Measurements from ENCODE around the gene RXRG. TPM values are rescaled to one million over a fixed set of nuclear protein-coding genes. Genes with fewer than 3 reads are reported as not detected.

RXRG gene
- total RNA-seq, 1 experiment from 2014 or later: not detected

DNA sequence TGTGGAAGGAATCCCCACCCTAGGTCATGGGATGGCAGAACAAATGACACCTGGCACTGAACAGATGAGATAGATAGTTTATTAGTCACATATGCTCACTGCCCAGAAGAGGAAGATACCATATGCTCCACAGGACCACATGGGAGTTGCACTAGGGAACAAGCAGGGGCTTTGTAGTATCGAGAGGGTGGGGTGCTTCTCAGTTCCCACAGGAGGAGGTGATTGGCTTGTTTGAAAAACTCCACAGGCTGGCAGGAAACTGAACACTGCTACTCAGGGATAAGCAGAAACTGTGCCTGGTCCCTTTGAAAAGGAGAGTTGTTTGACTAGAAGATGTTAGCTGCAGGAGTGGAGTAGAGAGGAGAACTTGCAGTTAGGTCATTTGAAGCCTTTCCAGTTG is 31.9 kb upstream of the RXRG start:
- peaks cover 4% of the 10 kb centered on the region; the same call in 1 of the 2 replicates for H3K9me3 Mint-ChIP-seq
- no peaks in the 10 kb centered on the region for H3K36me3 Mint-ChIP-seq
- ChIA-PET CTCF (no interaction called here), POLR2A (no interaction called here)
- H3K27me3 Mint-ChIP-seq (ENCODE audit: low read depth): no peaks in the 10 kb centered on the region; the same call in none of the 2 replicates
- H3K4me3 Mint-ChIP-seq: no peak overlapping the region
- H3K27ac Mint-ChIP-seq: no peak overlapping the region
- DNase-seq (ENCODE audit: low spot score) (no peak), ATAC-seq (no peak)
- TF ChIP-seq, protein P1, sequence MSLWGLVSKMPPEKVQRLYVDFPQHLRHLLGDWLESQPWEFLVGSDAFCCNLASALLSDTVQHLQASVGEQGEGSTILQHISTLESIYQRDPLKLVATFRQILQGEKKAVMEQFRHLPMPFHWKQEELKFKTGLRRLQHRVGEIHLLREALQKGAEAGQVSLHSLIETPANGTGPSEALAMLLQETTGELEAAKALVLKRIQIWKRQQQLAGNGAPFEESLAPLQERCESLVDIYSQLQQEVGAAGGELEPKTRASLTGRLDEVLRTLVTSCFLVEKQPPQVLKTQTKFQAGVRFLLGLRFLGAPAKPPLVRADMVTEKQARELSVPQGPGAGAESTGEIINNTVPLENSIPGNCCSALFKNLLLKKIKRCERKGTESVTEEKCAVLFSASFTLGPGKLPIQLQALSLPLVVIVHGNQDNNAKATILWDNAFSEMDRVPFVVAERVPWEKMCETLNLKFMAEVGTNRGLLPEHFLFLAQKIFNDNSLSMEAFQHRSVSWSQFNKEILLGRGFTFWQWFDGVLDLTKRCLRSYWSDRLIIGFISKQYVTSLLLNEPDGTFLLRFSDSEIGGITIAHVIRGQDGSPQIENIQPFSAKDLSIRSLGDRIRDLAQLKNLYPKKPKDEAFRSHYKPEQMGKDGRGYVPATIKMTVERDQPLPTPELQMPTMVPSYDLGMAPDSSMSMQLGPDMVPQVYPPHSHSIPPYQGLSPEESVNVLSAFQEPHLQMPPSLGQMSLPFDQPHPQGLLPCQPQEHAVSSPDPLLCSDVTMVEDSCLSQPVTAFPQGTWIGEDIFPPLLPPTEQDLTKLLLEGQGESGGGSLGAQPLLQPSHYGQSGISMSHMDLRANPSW (CRISPR knock-in tag; conservative IDR thresholded peaks at IDR 0.05; ENCODE audit: low read depth): no peak
- TF ChIP-seq NR1H2 (CRISPR knock-in tag; IDR thresholded peaks at IDR 0.05) (no peak), FOXJ3 (CRISPR knock-in tag; IDR thresholded peaks at IDR 0.05; ENCODE audit: borderline replicate concordance) (no peak), GTF2I (CRISPR knock-in tag; conservative IDR thresholded peaks at IDR 0.05) (no peak), OVOL2 (CRISPR knock-in tag; IDR thresholded peaks at IDR 0.05; ENCODE audit: borderline replicate concordance) (no peak), ZNF671 (CRISPR knock-in tag; IDR thresholded peaks at IDR 0.05) (no peak), ZNF219 (CRISPR knock-in tag; IDR thresholded peaks at IDR 0.05; ENCODE audit: borderline replicate concordance) (no peak), JAZF1 (CRISPR knock-in tag; IDR thresholded peaks at IDR 0.05) (no peak), IRF2 (CRISPR knock-in tag; IDR thresholded peaks at IDR 0.05; ENCODE audit: borderline replicate concordance, low read depth) (no peak)
- TF ChIP-seq, protein P2, sequence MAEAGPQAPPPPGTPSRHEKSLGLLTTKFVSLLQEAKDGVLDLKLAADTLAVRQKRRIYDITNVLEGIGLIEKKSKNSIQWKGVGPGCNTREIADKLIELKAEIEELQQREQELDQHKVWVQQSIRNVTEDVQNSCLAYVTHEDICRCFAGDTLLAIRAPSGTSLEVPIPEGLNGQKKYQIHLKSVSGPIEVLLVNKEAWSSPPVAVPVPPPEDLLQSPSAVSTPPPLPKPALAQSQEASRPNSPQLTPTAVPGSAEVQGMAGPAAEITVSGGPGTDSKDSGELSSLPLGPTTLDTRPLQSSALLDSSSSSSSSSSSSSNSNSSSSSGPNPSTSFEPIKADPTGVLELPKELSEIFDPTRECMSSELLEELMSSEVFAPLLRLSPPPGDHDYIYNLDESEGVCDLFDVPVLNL (CRISPR knock-in tag; IDR thresholded peaks at IDR 0.05; ENCODE audit: borderline replicate concordance, low read depth): no peak
- TF ChIP-seq, protein P3, sequence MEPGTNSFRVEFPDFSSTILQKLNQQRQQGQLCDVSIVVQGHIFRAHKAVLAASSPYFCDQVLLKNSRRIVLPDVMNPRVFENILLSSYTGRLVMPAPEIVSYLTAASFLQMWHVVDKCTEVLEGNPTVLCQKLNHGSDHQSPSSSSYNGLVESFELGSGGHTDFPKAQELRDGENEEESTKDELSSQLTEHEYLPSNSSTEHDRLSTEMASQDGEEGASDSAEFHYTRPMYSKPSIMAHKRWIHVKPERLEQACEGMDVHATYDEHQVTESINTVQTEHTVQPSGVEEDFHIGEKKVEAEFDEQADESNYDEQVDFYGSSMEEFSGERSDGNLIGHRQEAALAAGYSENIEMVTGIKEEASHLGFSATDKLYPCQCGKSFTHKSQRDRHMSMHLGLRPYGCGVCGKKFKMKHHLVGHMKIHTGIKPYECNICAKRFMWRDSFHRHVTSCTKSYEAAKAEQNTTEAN (CRISPR knock-in tag; IDR thresholded peaks at IDR 0.05): no peak
- TF ChIP-seq, protein P4, sequence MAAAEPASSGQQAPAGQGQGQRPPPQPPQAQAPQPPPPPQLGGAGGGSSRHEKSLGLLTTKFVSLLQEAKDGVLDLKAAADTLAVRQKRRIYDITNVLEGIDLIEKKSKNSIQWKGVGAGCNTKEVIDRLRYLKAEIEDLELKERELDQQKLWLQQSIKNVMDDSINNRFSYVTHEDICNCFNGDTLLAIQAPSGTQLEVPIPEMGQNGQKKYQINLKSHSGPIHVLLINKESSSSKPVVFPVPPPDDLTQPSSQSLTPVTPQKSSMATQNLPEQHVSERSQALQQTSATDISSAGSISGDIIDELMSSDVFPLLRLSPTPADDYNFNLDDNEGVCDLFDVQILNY (CRISPR knock-in tag; IDR thresholded peaks at IDR 0.05): no peak
- TF ChIP-seq, protein P5, sequence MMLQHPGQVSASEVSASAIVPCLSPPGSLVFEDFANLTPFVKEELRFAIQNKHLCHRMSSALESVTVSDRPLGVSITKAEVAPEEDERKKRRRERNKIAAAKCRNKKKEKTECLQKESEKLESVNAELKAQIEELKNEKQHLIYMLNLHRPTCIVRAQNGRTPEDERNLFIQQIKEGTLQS (CRISPR knock-in tag; conservative IDR thresholded peaks at IDR 0.05): no peak
- TF ChIP-seq, protein P6, sequence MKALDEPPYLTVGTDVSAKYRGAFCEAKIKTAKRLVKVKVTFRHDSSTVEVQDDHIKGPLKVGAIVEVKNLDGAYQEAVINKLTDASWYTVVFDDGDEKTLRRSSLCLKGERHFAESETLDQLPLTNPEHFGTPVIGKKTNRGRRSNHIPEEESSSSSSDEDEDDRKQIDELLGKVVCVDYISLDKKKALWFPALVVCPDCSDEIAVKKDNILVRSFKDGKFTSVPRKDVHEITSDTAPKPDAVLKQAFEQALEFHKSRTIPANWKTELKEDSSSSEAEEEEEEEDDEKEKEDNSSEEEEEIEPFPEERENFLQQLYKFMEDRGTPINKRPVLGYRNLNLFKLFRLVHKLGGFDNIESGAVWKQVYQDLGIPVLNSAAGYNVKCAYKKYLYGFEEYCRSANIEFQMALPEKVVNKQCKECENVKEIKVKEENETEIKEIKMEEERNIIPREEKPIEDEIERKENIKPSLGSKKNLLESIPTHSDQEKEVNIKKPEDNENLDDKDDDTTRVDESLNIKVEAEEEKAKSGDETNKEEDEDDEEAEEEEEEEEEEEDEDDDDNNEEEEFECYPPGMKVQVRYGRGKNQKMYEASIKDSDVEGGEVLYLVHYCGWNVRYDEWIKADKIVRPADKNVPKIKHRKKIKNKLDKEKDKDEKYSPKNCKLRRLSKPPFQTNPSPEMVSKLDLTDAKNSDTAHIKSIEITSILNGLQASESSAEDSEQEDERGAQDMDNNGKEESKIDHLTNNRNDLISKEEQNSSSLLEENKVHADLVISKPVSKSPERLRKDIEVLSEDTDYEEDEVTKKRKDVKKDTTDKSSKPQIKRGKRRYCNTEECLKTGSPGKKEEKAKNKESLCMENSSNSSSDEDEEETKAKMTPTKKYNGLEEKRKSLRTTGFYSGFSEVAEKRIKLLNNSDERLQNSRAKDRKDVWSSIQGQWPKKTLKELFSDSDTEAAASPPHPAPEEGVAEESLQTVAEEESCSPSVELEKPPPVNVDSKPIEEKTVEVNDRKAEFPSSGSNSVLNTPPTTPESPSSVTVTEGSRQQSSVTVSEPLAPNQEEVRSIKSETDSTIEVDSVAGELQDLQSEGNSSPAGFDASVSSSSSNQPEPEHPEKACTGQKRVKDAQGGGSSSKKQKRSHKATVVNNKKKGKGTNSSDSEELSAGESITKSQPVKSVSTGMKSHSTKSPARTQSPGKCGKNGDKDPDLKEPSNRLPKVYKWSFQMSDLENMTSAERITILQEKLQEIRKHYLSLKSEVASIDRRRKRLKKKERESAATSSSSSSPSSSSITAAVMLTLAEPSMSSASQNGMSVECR (CRISPR knock-in tag; IDR thresholded peaks at IDR 0.05; ENCODE audit: borderline replicate concordance): no peak
- TF ChIP-seq, protein P7, sequence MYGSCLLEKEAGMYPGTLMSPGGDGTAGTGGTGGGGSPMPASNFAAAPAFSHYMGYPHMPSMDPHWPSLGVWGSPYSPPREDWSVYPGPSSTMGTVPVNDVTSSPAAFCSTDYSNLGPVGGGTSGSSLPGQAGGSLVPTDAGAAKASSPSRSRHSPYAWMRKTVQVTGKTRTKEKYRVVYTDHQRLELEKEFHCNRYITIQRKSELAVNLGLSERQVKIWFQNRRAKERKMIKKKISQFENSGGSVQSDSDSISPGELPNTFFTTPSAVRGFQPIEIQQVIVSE (CRISPR knock-in tag; IDR thresholded peaks at IDR 0.05; ENCODE audit: borderline replicate concordance): no peak
- TF ChIP-seq, protein P8, sequence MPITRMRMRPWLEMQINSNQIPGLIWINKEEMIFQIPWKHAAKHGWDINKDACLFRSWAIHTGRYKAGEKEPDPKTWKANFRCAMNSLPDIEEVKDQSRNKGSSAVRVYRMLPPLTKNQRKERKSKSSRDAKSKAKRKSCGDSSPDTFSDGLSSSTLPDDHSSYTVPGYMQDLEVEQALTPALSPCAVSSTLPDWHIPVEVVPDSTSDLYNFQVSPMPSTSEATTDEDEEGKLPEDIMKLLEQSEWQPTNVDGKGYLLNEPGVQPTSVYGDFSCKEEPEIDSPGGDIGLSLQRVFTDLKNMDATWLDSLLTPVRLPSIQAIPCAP (CRISPR knock-in tag; IDR thresholded peaks at IDR 0.05): no peak
- TF ChIP-seq, protein P9, sequence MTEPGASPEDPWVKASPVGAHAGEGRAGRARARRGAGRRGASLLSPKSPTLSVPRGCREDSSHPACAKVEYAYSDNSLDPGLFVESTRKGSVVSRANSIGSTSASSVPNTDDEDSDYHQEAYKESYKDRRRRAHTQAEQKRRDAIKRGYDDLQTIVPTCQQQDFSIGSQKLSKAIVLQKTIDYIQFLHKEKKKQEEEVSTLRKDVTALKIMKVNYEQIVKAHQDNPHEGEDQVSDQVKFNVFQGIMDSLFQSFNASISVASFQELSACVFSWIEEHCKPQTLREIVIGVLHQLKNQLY (CRISPR knock-in tag; IDR thresholded peaks at IDR 0.05): no peak
- H3K4me1 Mint-ChIP-seq: no peaks in the 10 kb centered on the region

All from WTC11 (cell line).